GM19455 (cell line): ENCODE data around the gene LPGAT1.
"Not testable (repeated sequence)": the region's sequence is repeated elsewhere in the genome, so short reads cannot be mapped to it uniquely, and the experiment has no call there.

Source experiments
- ATAC-seq: cut with Tn5 transposase; IDR thresholded peaks from one replicate; pipeline ENCODE4 v1.9.1; 2021; ENCODE audit not compliant: unreplicated experiment

The LPGAT1 gene

GRCh38 chr1:211736351-211736915 lies 94.1 kb downstream of the LPGAT1 start:
- ATAC-seq = no peak

GRCh38 chr1:211735208-211736170 lies 95.1 kb downstream of the LPGAT1 start:
- ATAC-seq = no peak

GRCh38 chr1:211734791-211735190 lies 95.8 kb downstream of the LPGAT1 start:
- ATAC-seq = no peak

- no peak for ATAC-seq
These were observed 96.2 kb downstream of the LPGAT1 start for GRCh38 chr1:211734359-211734758.

GRCh38 chr1:211732293-211732980 lies 98.1 kb downstream of the LPGAT1 start:
- ATAC-seq = peak; percentile 67

- ATAC-seq = no peak
These were observed 98.9 kb downstream of the LPGAT1 start for GRCh38 chr1:211731456-211732292.

GRCh38 chr1:211730347-211730746 lies 100.2 kb downstream of the LPGAT1 start:
- no peak for ATAC-seq

GRCh38 chr1:211729238-211729637 lies 101.3 kb downstream of the LPGAT1 start:
- no peak for ATAC-seq

- ATAC-seq = no peak
These were observed 104.0 kb downstream of the LPGAT1 start for GRCh38 chr1:211726467-211726995.

GRCh38 chr1:211724687-211725196 lies 105.8 kb downstream of the LPGAT1 start:
- ATAC-seq = no peak

- no peak for ATAC-seq
These were observed 107.3 kb downstream of the LPGAT1 start for GRCh38 chr1:211723273-211723672.

- ATAC-seq = no peak
These were observed 108.0 kb downstream of the LPGAT1 start for GRCh38 chr1:211722277-211723175.

- ATAC-seq = not testable (repeated sequence)
These were observed 114.0 kb downstream of the LPGAT1 start for GRCh38 chr1:211716555-211716954.

GRCh38 chr1:211715971-211716370 lies 114.6 kb downstream of the LPGAT1 start:
- no peak for ATAC-seq

GRCh38 chr1:211714154-211714553 lies 116.4 kb downstream of the LPGAT1 start:
- no peak for ATAC-seq

- no peak for ATAC-seq
These were observed 117.3 kb downstream of the LPGAT1 start for GRCh38 chr1:211713231-211713630.

- no peak for ATAC-seq
These were observed 119.3 kb downstream of the LPGAT1 start for GRCh38 chr1:211711315-211711705.

- no peak for ATAC-seq
These were observed 119.8 kb downstream of the LPGAT1 start for GRCh38 chr1:211710566-211711314.

GRCh38 chr1:211708926-211709325 lies 121.6 kb downstream of the LPGAT1 start:
- no peak for ATAC-seq
